ENCODE data around the gene PPA2. TPM values are rescaled to one million over a fixed set of nuclear protein-coding genes. Genes with fewer than 3 reads are reported as not detected.

The PPA2 gene
- total RNA-seq (2014; rRNA removed; shearing (Covaris generic)), result 46.9 and 47.1 TPM in 2 replicates

GRCh38 chr4:105473324-105474098 lies at the start of gene PPA2:
Gene PPA2, minus strand, starts transcription at chr4:105474062. Its CDS starts 12 bp downstream, at chr4:105474050.
- H3K9me3 ChIP-seq (replicated peaks), result no peaks in the 10 kb centered on the region
- peaks cover under 1% of the 10 kb centered on the region; the same call in 1 of the 2 replicates for H3K36me3 ChIP-seq
- no peaks in the 10 kb centered on the region for H3K4me1 ChIP-seq
- DNase-seq, result peak; percentile 87 to 89
- peak within 1 kb of the TSS; percentile 98 for H3K4me3 ChIP-seq
- H3K27me3 ChIP-seq, result no peaks in the 10 kb centered on the region
- peak within 1 kb of the TSS; percentile 93 for H3K27ac ChIP-seq

- H3K27ac ChIP-seq, result no peak overlapping the region
- no peaks in the 10 kb centered on the region for H3K9me3 ChIP-seq (replicated peaks)
- H3K4me1 ChIP-seq, result no peaks in the 10 kb centered on the region
- no peaks in the 10 kb centered on the region for H3K27me3 ChIP-seq
- H3K4me3 ChIP-seq, result no peak overlapping the region
- peak; percentile 56 to 81 for DNase-seq
- no peaks in the 10 kb centered on the region for H3K36me3 ChIP-seq
Measured at GRCh38 chr4:105520819-105521790, 47.2 kb upstream of the PPA2 start.

- no peak overlapping the region for H3K27ac ChIP-seq
- H3K27me3 ChIP-seq, result no peaks in the 10 kb centered on the region
- DNase-seq, result no peak
- H3K4me1 ChIP-seq, result no peaks in the 10 kb centered on the region
- H3K4me3 ChIP-seq, result no peak overlapping the region
- H3K36me3 ChIP-seq, result no peaks in the 10 kb centered on the region
- no peaks in the 10 kb centered on the region for H3K9me3 ChIP-seq (replicated peaks)
Measured at GRCh38 chr4:105510245-105510644, 36.4 kb upstream of the PPA2 start.

GRCh38 chr4:105509714-105510113 lies 35.9 kb upstream of the PPA2 start:
- Histone ChIP-seq H3K4me1 (no peaks in the 10 kb centered on the region), H3K36me3 (no peaks in the 10 kb centered on the region), H3K9me3 (replicated peaks) (no peaks in the 10 kb centered on the region), H3K4me3 (no peak overlapping the region), H3K27me3 (no peaks in the 10 kb centered on the region), H3K27ac (no peak overlapping the region)
- no peak for DNase-seq

- Histone ChIP-seq H3K4me3 (no peak overlapping the region), H3K27ac (no peak overlapping the region), H3K36me3 (no peaks in the 10 kb centered on the region), H3K9me3 (replicated peaks) (no peaks in the 10 kb centered on the region), H3K27me3 (no peaks in the 10 kb centered on the region), H3K4me1 (no peaks in the 10 kb centered on the region)
- DNase-seq, result no peak
Measured at GRCh38 chr4:105509291-105509690, 35.4 kb upstream of the PPA2 start.

GRCh38 chr4:105504744-105505143 lies 30.9 kb upstream of the PPA2 start:
- Histone ChIP-seq H3K9me3 (replicated peaks) (no peaks in the 10 kb centered on the region), H3K36me3 (no peaks in the 10 kb centered on the region), H3K27ac (no peak overlapping the region), H3K4me3 (no peak overlapping the region), H3K27me3 (no peaks in the 10 kb centered on the region), H3K4me1 (no peaks in the 10 kb centered on the region)
- no peak for DNase-seq

- Histone ChIP-seq H3K4me3 (no peak overlapping the region), H3K36me3 (no peaks in the 10 kb centered on the region)
Measured at GRCh38 chr4:105503484-105503883, 29.6 kb upstream of the PPA2 start.

GRCh38 chr4:105496899-105497298 lies 23.0 kb upstream of the PPA2 start:
- no peak overlapping the region for H3K27ac ChIP-seq
- peak; percentile 7 to 49 for DNase-seq

More at GRCh38 chr4:105503484-105503883, 29.6 kb upstream of the PPA2 start:
- no peak overlapping the region for H3K27ac ChIP-seq
- H3K4me1 ChIP-seq, result no peaks in the 10 kb centered on the region
- no peaks in the 10 kb centered on the region for H3K9me3 ChIP-seq (replicated peaks)
- H3K27me3 ChIP-seq, result no peaks in the 10 kb centered on the region
- DNase-seq, result no peak

GRCh38 chr4:105495667-105496066 lies 21.8 kb upstream of the PPA2 start:
- H3K9me3 ChIP-seq (replicated peaks), result no peaks in the 10 kb centered on the region
- no peak overlapping the region for H3K27ac ChIP-seq
- no peaks in the 10 kb centered on the region for H3K4me1 ChIP-seq
- H3K4me3 ChIP-seq, result no peak overlapping the region
- no peaks in the 10 kb centered on the region for H3K27me3 ChIP-seq
- no peaks in the 10 kb centered on the region for H3K36me3 ChIP-seq
- DNase-seq, result no peak

More at GRCh38 chr4:105496899-105497298, 23.0 kb upstream of the PPA2 start:
- Histone ChIP-seq H3K9me3 (replicated peaks) (no peaks in the 10 kb centered on the region), H3K4me3 (no peak overlapping the region), H3K4me1 (no peaks in the 10 kb centered on the region), H3K36me3 (no peaks in the 10 kb centered on the region), H3K27me3 (no peaks in the 10 kb centered on the region)

GRCh38 chr4:105490523-105490922 lies 16.7 kb upstream of the PPA2 start:
- H3K9me3 ChIP-seq (replicated peaks), result no peaks in the 10 kb centered on the region
- no peaks in the 10 kb centered on the region for H3K27me3 ChIP-seq
- no peaks in the 10 kb centered on the region for H3K4me1 ChIP-seq
- no peaks in the 10 kb centered on the region for H3K36me3 ChIP-seq
- H3K27ac ChIP-seq, result no peak overlapping the region
- no peak for DNase-seq
- no peak overlapping the region for H3K4me3 ChIP-seq

- Histone ChIP-seq H3K36me3 (no peaks in the 10 kb centered on the region), H3K27ac (no peak overlapping the region), H3K4me1 (no peaks in the 10 kb centered on the region), H3K9me3 (replicated peaks) (no peaks in the 10 kb centered on the region), H3K4me3 (no peak overlapping the region), H3K27me3 (no peaks in the 10 kb centered on the region)
- no peak for DNase-seq
Measured at GRCh38 chr4:105483840-105484239, 10.0 kb upstream of the PPA2 start.

GRCh38 chr4:105474099-105474518 lies 247 bp upstream of the PPA2 start:
- Histone ChIP-seq H3K27me3 (no peaks in the 10 kb centered on the region), H3K4me3 (peak overlapping the region; percentile 98), H3K4me1 (no peaks in the 10 kb centered on the region), H3K9me3 (replicated peaks) (no peaks in the 10 kb centered on the region), H3K27ac (peak overlapping the region; percentile 93), H3K36me3 (no peaks in the 10 kb centered on the region)
- DNase-seq, result peak in 1 of 2 experiments; percentile 91

GRCh38 chr4:105472871-105473323 lies 965 bp downstream of the PPA2 start:
- Histone ChIP-seq H3K4me3 (peak overlapping the region; percentile 98), H3K4me1 (no peaks in the 10 kb centered on the region), H3K36me3 (peaks cover 3% of the 10 kb centered on the region; the same call in 1 of the 2 replicates), H3K27me3 (no peaks in the 10 kb centered on the region), H3K27ac (peak overlapping the region; percentile 93), H3K9me3 (replicated peaks) (no peaks in the 10 kb centered on the region)
- no peak for DNase-seq

- H3K36me3 ChIP-seq, result peaks cover 3% of the 10 kb centered on the region; the same call in 1 of the 2 replicates
- H3K27ac ChIP-seq, result no peak overlapping the region
- peak overlapping the region; percentile 2; the same call in 1 of the 2 replicates for H3K4me3 ChIP-seq
- no peaks in the 10 kb centered on the region for H3K9me3 ChIP-seq (replicated peaks)
- peak; percentile 48 to 73 for DNase-seq
- H3K4me1 ChIP-seq, result no peaks in the 10 kb centered on the region
- H3K27me3 ChIP-seq, result no peaks in the 10 kb centered on the region
Measured at GRCh38 chr4:105471566-105472176, 2.2 kb downstream of the PPA2 start.

Measured in SJCRH30 (cell line).